Keratinocyte (primary cell): ENCODE data around the gene IRGC. TPM values are rescaled to one million over a fixed set of nuclear protein-coding genes. Genes with fewer than 3 reads are reported as not detected.
"Not testable (repeated sequence)": the region's sequence is repeated elsewhere in the genome, so short reads cannot be mapped to it uniquely, and the experiment has no call there.

ENCODE experiments used
- DNase-seq: peaks from one replicate; pipeline ENCODE4 v3.0.0-alpha.2; 2011; ENCODE audit warnings: low read depth, missing footprints, low spot score
- FAIRE-seq: peaks from 2 replicates; lab custom pipeline; 2011; peaks lifted over from hg19 to GRCh38; lab: Jason Lieb, UNC
- H2AFZ ChIP-seq: 2 replicates; pipeline ENCODE4 v1.6.0; 2012; ENCODE audit warnings: low read length, control low read depth, inconsistent platforms; ENCODE audit not compliant: control insufficient read depth
- H3K27ac ChIP-seq: 2 replicates; pipeline ENCODE4 v1.5.1; 2011; ENCODE audit warnings: low read length; ENCODE audit not compliant: control insufficient read depth, insufficient read depth
- H3K27me3 ChIP-seq: 3 replicates; pipeline ENCODE4 v1.6.0; 2011; ENCODE audit warnings: low read length; ENCODE audit not compliant: control insufficient read depth, insufficient read depth; ENCODE audit errors: extremely low read depth
- H3K36me3 ChIP-seq, 2 experiments: 2 replicates in 1 of 2; 3 replicates in 1 of 2; pipeline ENCODE4 v1.5.1; 2011; ENCODE audit warnings: low read length in 2 of 2, mild to moderate bottlenecking in 1 of 2; ENCODE audit not compliant: control insufficient read depth in 2 of 2, insufficient read depth in 2 of 2; ENCODE audit errors: extremely low read depth in 1 of 2
- H3K4me1 ChIP-seq: 3 replicates; pipeline ENCODE4 v1.5.1; 2011; ENCODE audit warnings: low read length; ENCODE audit not compliant: control insufficient read depth, insufficient read depth; ENCODE audit errors: extremely low read depth
- H3K4me2 ChIP-seq: 3 replicates; pipeline ENCODE4 v1.6.0; 2011; ENCODE audit warnings: low read depth, low read length; ENCODE audit not compliant: control insufficient read depth, insufficient read depth; ENCODE audit errors: extremely low read depth
- H3K4me3 ChIP-seq, 3 experiments: fragments of 200-600 bp in 1 of 3; sonication (generic) in 1 of 3; 2 replicates in 2 of 3; 3 replicates in 1 of 3; pipeline ENCODE4 v1.5.1; 2011 to 2016; ENCODE audit warnings: low read length in 3 of 3, mild to moderate bottlenecking in 3 of 3, control low read depth in 2 of 3, inconsistent platforms in 1 of 3, low read depth in 1 of 3, mixed read lengths in 1 of 3, mixed run types in 1 of 3, moderate library complexity in 1 of 3; ENCODE audit not compliant: control insufficient read depth in 2 of 3, insufficient read depth in 2 of 3; ENCODE audit errors: extremely low read depth in 1 of 3
- H3K79me2 ChIP-seq: 2 replicates; pipeline ENCODE4 v1.6.0; 2012; ENCODE audit warnings: low read length; ENCODE audit not compliant: control insufficient read depth, insufficient read depth
- H3K9ac ChIP-seq: 3 replicates; pipeline ENCODE4 v1.6.0; 2011; ENCODE audit warnings: low read length; ENCODE audit not compliant: control insufficient read depth, insufficient read depth; ENCODE audit errors: extremely low read depth
- H3K9me1 ChIP-seq: 3 replicates; pipeline ENCODE4 v1.6.0; 2011; ENCODE audit warnings: low read length; ENCODE audit not compliant: control insufficient read depth, insufficient read depth; ENCODE audit errors: extremely low read depth
- H3K9me3 ChIP-seq: 2 replicates; pipeline ENCODE4 v1.5.1; 2012; ENCODE audit warnings: low read depth, low read length; ENCODE audit not compliant: control insufficient read depth
- H4K20me1 ChIP-seq: 3 replicates; pipeline ENCODE4 v1.6.0; 2011; ENCODE audit warnings: low read length; ENCODE audit not compliant: control insufficient read depth, insufficient read depth; ENCODE audit errors: extremely low read depth
- CTCF ChIP-seq, 3 experiments: IDR thresholded peaks in 1 of 3; conservative IDR thresholded peaks in 1 of 3; optimal IDR thresholded peaks in 1 of 3; 2 replicates in 2 of 3; 3 replicates in 1 of 3; pipeline versions ENCODE3 to v1.5.1; 2011; ENCODE audit warnings: low read length in 3 of 3, mild to moderate bottlenecking in 3 of 3, moderate library complexity in 2 of 3, control low read depth in 1 of 3, inconsistent platforms in 1 of 3; ENCODE audit not compliant: insufficient read depth in 2 of 3; ENCODE audit errors: extremely low read depth in 1 of 3
- EZH2 ChIP-seq: IDR thresholded peaks from one replicate; pipeline ENCODE4 v1.6.1; 2012; ENCODE audit warnings: inconsistent platforms, mild to moderate bottlenecking, low read length, moderate library complexity
- dilution Hi-C: fragments of 300-500 bp; cut with MboI; formaldehyde crosslinking; loops from one replicate; pipeline ENCODE4 v1.7.0; 2020; ENCODE audit warnings: low sequenced_read_pairs; ENCODE audit not compliant: extremely low pct_ligation_motif_present
- polyA plus RNA-seq, 5 experiments: library from polyadenylated mRNA; depleted of rRNA in 3 of 5; stranded (reverse) in 3 of 5; stranded (forward) in 1 of 5; unstranded in 1 of 5; fragments of >200 nt; gene quantifications; 1 replicate in 1 of 5; 2 replicates in 3 of 5; 3 replicates in 1 of 5; pipeline versions ENCODE4 v1.2.1 to v1.2.3, GENCODE V29; 2011 to 2012; ENCODE audit warnings: missing spikeins in 2 of 5, low read depth in 1 of 5, low replicate concordance in 1 of 5

IRGC gene
- polyA plus RNA-seq, 1 donor (not counting 4 experiments of a cell fraction or from before 2014, with no cell fraction given): not detected

DNA sequence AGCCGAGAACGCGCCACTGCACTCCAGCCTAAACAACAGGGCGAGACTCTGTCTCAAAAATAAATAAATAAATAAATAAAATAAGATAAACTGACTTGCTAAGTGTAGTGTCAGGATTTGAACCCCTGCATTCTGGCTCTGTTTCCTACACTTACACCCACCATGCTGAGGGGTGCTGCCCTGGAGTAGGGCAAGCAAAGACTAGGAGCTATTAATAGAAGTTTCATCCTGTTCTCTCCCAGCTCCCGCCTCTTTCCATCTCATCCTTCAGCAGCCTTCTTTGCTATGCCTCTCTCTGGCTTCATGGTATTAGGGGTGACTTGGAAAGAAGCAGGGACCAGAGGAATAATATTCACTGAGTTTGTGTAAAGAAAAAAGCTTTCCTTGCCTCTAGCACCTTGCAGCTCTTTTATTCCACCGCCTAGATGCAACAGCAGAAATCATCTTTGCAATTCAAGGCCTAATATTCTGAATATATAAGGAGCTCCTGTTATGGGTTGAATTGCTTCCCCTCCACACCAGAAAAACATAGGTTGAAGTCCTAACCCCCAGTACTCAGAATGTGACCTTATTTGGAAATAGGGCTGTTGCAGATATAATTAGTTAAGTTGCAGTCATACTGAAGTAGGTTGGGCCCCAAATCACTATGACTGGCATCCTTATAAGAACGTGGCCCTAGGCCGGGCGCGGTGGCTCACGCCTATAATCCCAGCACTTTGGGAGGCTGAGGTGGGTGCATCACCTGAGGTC, 37.2 kb upstream of the IRGC start:
- no peak overlapping the region for H3K4me3 ChIP-seq
- H3K4me1 ChIP-seq: peaks cover 16% of the 10 kb centered on the region
- H3K9me1 ChIP-seq: no peaks in the 10 kb centered on the region
- TF ChIP-seq EZH2: no peak
- no peak for TF ChIP-seq CTCF (optimal IDR thresholded peaks at IDR 0.05 in 1 of 3, IDR thresholded peaks at IDR 0.05 in 1 of 3, conservative IDR thresholded peaks at IDR 0.05 in 1 of 3; ENCODE audit: extremely low read depth in 1 of 3, insufficient read depth in 2 of 3, low read length in 3 of 3)
- no peak overlapping the region for H2AFZ ChIP-seq
- no peaks in the 10 kb centered on the region for H3K9me3 ChIP-seq
- no peaks in the 10 kb centered on the region for H4K20me1 ChIP-seq
- H3K4me2 ChIP-seq: no peak overlapping the region
- dilution Hi-C loops: no loop called here
- FAIRE-seq: no peak
- DNase-seq: no peak
- H3K9ac ChIP-seq: no peak overlapping the region
- no peaks in the 10 kb centered on the region for H3K27me3 ChIP-seq
- no peak overlapping the region for H3K27ac ChIP-seq
- H3K79me2 ChIP-seq: no peaks in the 10 kb centered on the region
- H3K36me3 ChIP-seq: no peaks in the 10 kb centered on the region

DNA sequence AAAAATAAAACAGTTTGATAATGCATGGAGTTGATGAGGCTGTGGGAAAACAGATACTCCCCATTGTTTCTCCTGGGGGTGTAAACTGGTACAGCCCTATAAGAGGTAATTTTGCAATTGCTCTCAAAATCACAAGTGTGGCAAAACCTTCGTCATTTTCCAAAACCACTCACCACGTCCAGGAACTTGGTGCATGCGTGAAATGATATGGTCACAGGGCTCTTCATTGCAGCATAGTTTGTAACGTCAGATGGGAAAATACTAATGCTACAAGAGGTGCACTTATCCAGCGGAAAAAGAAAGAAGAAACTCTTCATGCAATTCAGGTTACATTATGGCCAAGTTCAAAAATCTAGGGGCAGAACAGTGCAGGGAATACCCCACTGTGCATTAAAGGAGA, 34.1 kb upstream of the IRGC start:
- Histone ChIP-seq H3K27me3 (no peaks in the 10 kb centered on the region), H3K4me2 (no peak overlapping the region), H3K4me1 (peaks cover 7% of the 10 kb centered on the region), H3K27ac (no peak overlapping the region), H3K36me3 (no peaks in the 10 kb centered on the region), H3K9me3 (no peaks in the 10 kb centered on the region), H3K79me2 (no peaks in the 10 kb centered on the region), H3K9ac (no peak overlapping the region), H3K9me1 (peaks cover 3% of the 10 kb centered on the region), H2AFZ (no peak overlapping the region), H3K4me3 (no peak overlapping the region), H4K20me1 (no peaks in the 10 kb centered on the region)
- TF ChIP-seq CTCF (optimal IDR thresholded peaks at IDR 0.05 in 1 of 3, IDR thresholded peaks at IDR 0.05 in 1 of 3, conservative IDR thresholded peaks at IDR 0.05 in 1 of 3; ENCODE audit: extremely low read depth in 1 of 3, insufficient read depth in 2 of 3, low read length in 3 of 3) (no peak), EZH2 (no peak)
- FAIRE-seq: no peak
- DNase-seq: no peak
- dilution Hi-C loops: no loop called here

DNA sequence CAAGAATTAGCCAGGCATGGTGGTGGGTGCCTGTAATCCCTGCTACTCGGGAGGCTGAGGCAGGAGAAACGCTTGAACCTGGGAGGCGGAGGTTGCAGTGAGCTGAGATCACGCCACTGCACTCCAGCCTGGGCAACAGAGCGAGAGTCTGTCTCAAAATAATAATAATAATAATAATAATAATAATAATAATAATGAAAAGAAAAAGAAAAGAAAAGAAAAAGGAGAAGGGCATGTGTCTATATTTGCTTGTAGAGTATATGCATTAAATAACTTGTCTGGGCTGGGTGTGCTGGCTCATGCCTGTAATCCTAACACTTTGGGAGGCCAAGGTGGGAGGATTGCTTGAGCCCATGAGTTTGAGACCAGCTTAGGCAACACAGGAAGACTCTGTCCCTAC, 33.6 kb upstream of the IRGC start:
- H3K9me3 ChIP-seq, FAIRE-seq, H3K27ac ChIP-seq, DNase-seq, dilution Hi-C loops, H3K9ac ChIP-seq, H3K79me2 ChIP-seq, H3K9me1 ChIP-seq, H3K4me2 ChIP-seq, H3K36me3 ChIP-seq, H3K27me3 ChIP-seq, H2AFZ ChIP-seq, H3K4me3 ChIP-seq, H4K20me1 ChIP-seq: not testable (repeated sequence)
- H3K4me1 ChIP-seq: peaks cover 11% of the 10 kb centered on the region
